ENCODE measurements around the gene CADPS2. TPM values are rescaled to one million over a fixed set of nuclear protein-coding genes. Genes with fewer than 3 reads are reported as not detected.

The CADPS2 gene
- total RNA-seq, 2 experiments from 2014 or later: not detected

- no peaks in the 10 kb centered on the region for H4K20me1 ChIP-seq (ENCODE audit: insufficient read depth, low read length)
- DNase-seq (ENCODE audit: low spot score): no peak
- H3K79me2 ChIP-seq (ENCODE audit: insufficient read depth, low read depth, low read length): no peaks in the 10 kb centered on the region
- H3K4me3 ChIP-seq (ENCODE audit: low read depth, low read length, poor library complexity, severe bottlenecking): no peak overlapping the region
- H3K4me1 ChIP-seq (ENCODE audit: insufficient read depth, low read length, poor library complexity, severe bottlenecking): no peaks in the 10 kb centered on the region
- ChIA-PET CTCF (ENCODE audit: unreplicated experiment) (no interaction called here), POLR2A (interaction anchor here (0.8 kb wide), 1 partner anchor 24 kb away, joined by 3 read pairs; no protein-coding TSS in a partner anchor)
- H3K27ac ChIP-seq (ENCODE audit: low read depth, low read length, poor library complexity, severe bottlenecking): no peak overlapping the region
- no peak overlapping the region for H3K4me2 ChIP-seq (ENCODE audit: low read length)
- TF ChIP-seq CTCF (conservative IDR thresholded peaks at IDR 0.05; ENCODE audit: low read length) (no peak), EZH2phosphoT487 (IDR thresholded peaks at IDR 0.05; ENCODE audit: borderline replicate concordance, low read depth, low read length) (no peak)
- BruUV-seq (replicated peaks): no TSS peak
- no peaks in the 10 kb centered on the region for H3K9me3 ChIP-seq (ENCODE audit: low read length)
- no peak overlapping the region for H2AFZ ChIP-seq (ENCODE audit: low read length)
- intact Hi-C loops (cut with micrococcal nuclease; ENCODE audit: unreplicated experiment): no loop called here
- no peaks in the 10 kb centered on the region for H3K36me3 ChIP-seq (ENCODE audit: insufficient read depth, low read length)
- H3K9me2 ChIP-seq (ENCODE audit: insufficient read depth, low read length): no peaks in the 10 kb centered on the region
Measured at GRCh38 chr7:122710916-122711315, 175.3 kb downstream of the CADPS2 start.

GRCh38 chr7:122709930-122710646, 176.2 kb downstream of the CADPS2 start:
- no peak for DNase-seq (ENCODE audit: low spot score)
- Histone ChIP-seq H4K20me1 (ENCODE audit: insufficient read depth, low read length) (no peaks in the 10 kb centered on the region), H3K79me2 (ENCODE audit: insufficient read depth, low read depth, low read length) (no peaks in the 10 kb centered on the region), H3K4me3 (ENCODE audit: low read depth, low read length, poor library complexity, severe bottlenecking) (no peak overlapping the region), H3K4me1 (ENCODE audit: insufficient read depth, low read length, poor library complexity, severe bottlenecking) (no peaks in the 10 kb centered on the region), H3K4me2 (ENCODE audit: low read length) (no peak overlapping the region), H3K9me3 (ENCODE audit: low read length) (no peaks in the 10 kb centered on the region), H2AFZ (ENCODE audit: low read length) (no peak overlapping the region), H3K36me3 (ENCODE audit: insufficient read depth, low read length) (no peaks in the 10 kb centered on the region), H3K27ac (ENCODE audit: low read depth, low read length, poor library complexity, severe bottlenecking) (no peak overlapping the region), H3K9me2 (ENCODE audit: insufficient read depth, low read length) (no peaks in the 10 kb centered on the region)
- ChIA-PET CTCF (ENCODE audit: unreplicated experiment) (no interaction called here), POLR2A (no interaction called here)
- TF ChIP-seq EZH2phosphoT487 (IDR thresholded peaks at IDR 0.05; ENCODE audit: borderline replicate concordance, low read depth, low read length) (no peak), CTCF (conservative IDR thresholded peaks at IDR 0.05; ENCODE audit: low read length) (no peak)
- intact Hi-C loops (cut with micrococcal nuclease; ENCODE audit: unreplicated experiment): no loop called here
- BruUV-seq (replicated peaks): no TSS peak

- Histone ChIP-seq H3K4me1 (ENCODE audit: insufficient read depth, low read length, poor library complexity, severe bottlenecking) (no peaks in the 10 kb centered on the region), H4K20me1 (ENCODE audit: insufficient read depth, low read length) (no peaks in the 10 kb centered on the region), H3K79me2 (ENCODE audit: insufficient read depth, low read depth, low read length) (no peaks in the 10 kb centered on the region), H3K9me2 (ENCODE audit: insufficient read depth, low read length) (no peaks in the 10 kb centered on the region), H3K9me3 (ENCODE audit: low read length) (no peaks in the 10 kb centered on the region), H3K27ac (ENCODE audit: low read depth, low read length, poor library complexity, severe bottlenecking) (no peak overlapping the region), H3K36me3 (ENCODE audit: insufficient read depth, low read length) (no peaks in the 10 kb centered on the region), H3K4me2 (ENCODE audit: low read length) (no peak overlapping the region), H3K4me3 (ENCODE audit: low read depth, low read length, poor library complexity, severe bottlenecking) (no peak overlapping the region), H2AFZ (ENCODE audit: low read length) (no peak overlapping the region)
- no peak for TF ChIP-seq EZH2phosphoT487 (IDR thresholded peaks at IDR 0.05; ENCODE audit: borderline replicate concordance, low read depth, low read length)
- no peak for TF ChIP-seq CTCF (conservative IDR thresholded peaks at IDR 0.05; ENCODE audit: low read length)
- DNase-seq (ENCODE audit: low spot score): no peak
- BruUV-seq (replicated peaks): no TSS peak
- CTCF ChIA-PET (ENCODE audit: unreplicated experiment): no interaction called here
- intact Hi-C loops (cut with micrococcal nuclease; ENCODE audit: unreplicated experiment): no loop called here
- POLR2A ChIA-PET: interaction anchor here (0.6 kb wide), 1 partner anchor 8 kb away, joined by 3 read pairs; no protein-coding TSS in a partner anchor
Measured at GRCh38 chr7:122706836-122707235, 179.4 kb downstream of the CADPS2 start.
